Esophagus muscularis mucosa (tissue), 4 donors: ENCODE results near the gene RFX5. TPM values are rescaled to one million over a fixed set of nuclear protein-coding genes. Genes with fewer than 3 reads are reported as not detected.

Experiments used
- DNase-seq: peaks from one replicate; pipeline ENCODE4 v3.0.0-alpha.2; 2017; ENCODE audit errors: extremely low spot score
- H3K27ac ChIP-seq, 4 donors: fragments of 200-600 bp; sonication (generic); replicated peaks in 1 of 4; 1 replicate in 3 of 4; 2 replicates in 1 of 4; pipeline ENCODE4 v1.5.1; 2016 to 2019; ENCODE audit warnings: mild to moderate bottlenecking in 1 of 4
- H3K27me3 ChIP-seq, 4 donors: fragments of 200-600 bp; sonication (generic); one replicate each; pipeline versions ENCODE4 v1.5.1 to v1.6.0; 2016 to 2019
- H3K36me3 ChIP-seq, 4 donors: fragments of 200-600 bp; sonication (generic); one replicate each; pipeline ENCODE4 v1.5.1; 2016 to 2019
- H3K4me1 ChIP-seq, 4 donors: fragments of 200-600 bp; sonication (generic); one replicate each; pipeline ENCODE4 v1.5.1; 2016 to 2019
- H3K4me3 ChIP-seq, 4 donors: fragments of 200-600 bp; sonication (generic); 1 replicate in 2 of 4; 2 replicates in 2 of 4; pipeline ENCODE4 v1.5.1; 2016 to 2019; ENCODE audit warnings: mild to moderate bottlenecking in 4 of 4, moderate library complexity in 1 of 4
- H3K9me3 ChIP-seq, 4 donors: fragments of 200-600 bp; sonication (generic); 1 replicate in 3 of 4; 2 replicates in 1 of 4; pipeline ENCODE4 v1.5.1; 2016 to 2019
- EP300 ChIP-seq: sonication (generic); formaldehyde crosslinking; IDR thresholded peaks from one replicate; pipeline ENCODE4 v1.6.1; 2017; ENCODE audit warnings: antibody characterized with exemption
- POLR2A ChIP-seq: fragments of 450-650 bp; IDR thresholded peaks from one replicate; pipeline ENCODE4 v1.6.1; 2017; ENCODE audit warnings: antibody characterized with exemption, moderate library complexity, mild to moderate bottlenecking, low read depth
- POLR2AphosphoS5 ChIP-seq, 2 donors: sonication (generic); formaldehyde crosslinking; IDR thresholded peaks; one replicate each; pipeline ENCODE4 v1.6.1; 2017; ENCODE audit warnings: antibody characterized with exemption in 2 of 2
- WGBS: methylation state at CpG from one replicate; pipeline ENCODE4 v1.1.5; 2018; 5-methylcytosine and 5-hydroxymethylcytosine counted together
- intact Hi-C: fragments of 100-400 bp; cut with DNase I; formaldehyde crosslinking; loops from one replicate; pipeline ENCODE4 v1.15.1; 2023
- total RNA-seq, 4 donors: library from RNA; depleted of rRNA; stranded (reverse); fragments of >200 nt; gene quantifications; one replicate each; pipeline versions ENCODE4 v1.1.0 to v1.2.1, GENCODE V29; 2016
- TF ChIP-seq, protein P1 (sequence below), 3 experiments: fragments of 200-600 bp in 2 of 3; fragments of 450-650 bp in 1 of 3; sonication (generic) in 2 of 3; IDR thresholded peaks; one replicate each; pipeline ENCODE4 v1.5.1; 2017 to 2019; ENCODE audit warnings: antibody characterized with exemption in 3 of 3, mild to moderate bottlenecking in 2 of 3, moderate library complexity in 1 of 3

RFX5 gene
- total RNA-seq, 4 donors from 2014 or later = 40.3 to 50.3 (median 45.0) TPM

- Histone ChIP-seq H3K4me1 (peaks cover 28 to 76% (median 69%) of the 10 kb centered on the region in 4 donors), H3K36me3 (peaks cover 0 to 49% (median 40%) of the 10 kb centered on the region in 4 donors), H3K4me3 (no peak overlapping the region), H3K9me3 (no peaks in the 10 kb centered on the region), H3K27me3 (no peaks in the 10 kb centered on the region), H3K27ac (no peak overlapping the region)
- WGBS = 97% methylated on average over 4 of the region's 4 CpGs
- no peak for DNase-seq
- intact Hi-C loops = no loop called here
- no peak for TF ChIP-seq EP300
- TF ChIP-seq POLR2A = no peak
- TF ChIP-seq, protein P1, sequence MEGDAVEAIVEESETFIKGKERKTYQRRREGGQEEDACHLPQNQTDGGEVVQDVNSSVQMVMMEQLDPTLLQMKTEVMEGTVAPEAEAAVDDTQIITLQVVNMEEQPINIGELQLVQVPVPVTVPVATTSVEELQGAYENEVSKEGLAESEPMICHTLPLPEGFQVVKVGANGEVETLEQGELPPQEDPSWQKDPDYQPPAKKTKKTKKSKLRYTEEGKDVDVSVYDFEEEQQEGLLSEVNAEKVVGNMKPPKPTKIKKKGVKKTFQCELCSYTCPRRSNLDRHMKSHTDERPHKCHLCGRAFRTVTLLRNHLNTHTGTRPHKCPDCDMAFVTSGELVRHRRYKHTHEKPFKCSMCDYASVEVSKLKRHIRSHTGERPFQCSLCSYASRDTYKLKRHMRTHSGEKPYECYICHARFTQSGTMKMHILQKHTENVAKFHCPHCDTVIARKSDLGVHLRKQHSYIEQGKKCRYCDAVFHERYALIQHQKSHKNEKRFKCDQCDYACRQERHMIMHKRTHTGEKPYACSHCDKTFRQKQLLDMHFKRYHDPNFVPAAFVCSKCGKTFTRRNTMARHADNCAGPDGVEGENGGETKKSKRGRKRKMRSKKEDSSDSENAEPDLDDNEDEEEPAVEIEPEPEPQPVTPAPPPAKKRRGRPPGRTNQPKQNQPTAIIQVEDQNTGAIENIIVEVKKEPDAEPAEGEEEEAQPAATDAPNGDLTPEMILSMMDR (IDR thresholded peaks at IDR 0.05) = no peak
- TF ChIP-seq POLR2AphosphoS5 (IDR thresholded peaks at IDR 0.05) = no peak
These were observed 22.6 kb downstream of the RFX5 start for GRCh38 chr1:151324390-151324930.

DNA sequence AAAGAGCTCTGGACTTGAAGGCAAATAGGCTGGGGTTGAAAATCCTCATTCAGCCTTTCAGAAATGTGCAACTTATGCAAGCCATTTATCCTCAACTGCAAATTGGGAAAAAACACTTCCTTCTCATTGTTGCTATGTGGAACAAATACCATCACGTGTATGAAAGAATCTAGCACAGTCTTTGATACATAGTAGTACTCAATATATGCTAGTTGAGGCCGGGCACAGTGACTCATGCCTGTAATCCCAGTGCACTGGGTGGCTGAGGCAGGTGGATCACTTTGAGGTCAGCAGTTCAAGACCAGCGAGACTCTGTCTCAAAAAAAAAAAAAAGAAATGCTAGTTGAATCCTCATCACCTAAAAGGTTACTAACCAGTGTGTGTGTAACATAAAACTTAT, 28.1 kb downstream of the RFX5 start:
- TF ChIP-seq POLR2AphosphoS5 (IDR thresholded peaks at IDR 0.05) = no peak
- TF ChIP-seq POLR2A = no peak
- TF ChIP-seq, protein P1 (IDR thresholded peaks at IDR 0.05) = no peak
- no peak overlapping the region for H3K4me3 ChIP-seq
- peaks cover 18 to 66% (median 52%) of the 10 kb centered on the region in 4 donors for H3K4me1 ChIP-seq
- no peaks in the 10 kb centered on the region for H3K27me3 ChIP-seq
- H3K27ac ChIP-seq = no peak overlapping the region
- H3K9me3 ChIP-seq = no peaks in the 10 kb centered on the region
- intact Hi-C loops = no loop called here
- WGBS = 54% methylated on average over 3 of the region's 3 CpGs
- H3K36me3 ChIP-seq = peaks cover 16 to 93% (median 65%) of the 10 kb centered on the region in 4 donors
- no peak for DNase-seq

DNA sequence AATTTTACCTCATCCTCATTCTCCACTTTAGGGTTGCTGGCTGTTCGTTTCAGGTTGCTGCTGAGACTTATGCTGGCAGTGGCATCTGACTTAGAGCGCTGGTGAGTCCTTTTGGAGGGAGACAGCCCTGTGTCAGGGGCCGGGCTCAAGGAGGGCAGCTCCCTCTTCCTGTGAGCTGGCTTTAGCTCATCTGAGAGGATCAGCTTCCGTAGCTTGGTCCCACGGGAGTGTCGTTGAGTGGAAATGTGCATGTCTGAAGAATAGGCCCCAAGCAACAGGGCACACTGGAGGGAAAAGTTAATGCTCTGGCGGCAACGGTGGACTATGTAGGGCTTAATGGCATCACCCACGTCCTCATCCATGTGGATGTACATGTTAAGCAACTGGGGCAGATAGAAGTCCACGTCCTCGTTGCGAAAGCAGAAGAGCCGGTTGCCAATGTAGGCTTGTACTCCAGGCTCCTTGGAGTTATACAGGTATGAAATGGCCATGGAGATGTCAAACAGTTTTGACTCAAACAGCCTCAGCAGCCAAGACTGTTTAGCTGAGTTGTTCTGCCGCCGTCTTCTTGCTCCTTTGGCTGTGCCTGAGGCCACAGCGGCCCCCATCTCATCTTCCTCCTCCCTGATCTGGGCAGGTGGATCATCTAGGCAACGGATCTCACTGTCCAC, 31.4 kb downstream of the RFX5 start:
- Histone ChIP-seq H3K4me3 (no peak overlapping the region), H3K36me3 (peaks cover 16 to 80% (median 57%) of the 10 kb centered on the region in 4 donors), H3K27ac (no peak overlapping the region), H3K4me1 (peaks cover 48 to 72% (median 64%) of the 10 kb centered on the region in 4 donors), H3K27me3 (no peaks in the 10 kb centered on the region), H3K9me3 (no peaks in the 10 kb centered on the region)
- TF ChIP-seq, protein P1 (IDR thresholded peaks at IDR 0.05) = no peak
- TF ChIP-seq POLR2AphosphoS5 (IDR thresholded peaks at IDR 0.05) (no peak), POLR2A (no peak), EP300 (no peak)
- no peak for DNase-seq
- 88% methylated on average over 15 of the region's 17 CpGs for WGBS
- intact Hi-C loops = no loop called here

DNA sequence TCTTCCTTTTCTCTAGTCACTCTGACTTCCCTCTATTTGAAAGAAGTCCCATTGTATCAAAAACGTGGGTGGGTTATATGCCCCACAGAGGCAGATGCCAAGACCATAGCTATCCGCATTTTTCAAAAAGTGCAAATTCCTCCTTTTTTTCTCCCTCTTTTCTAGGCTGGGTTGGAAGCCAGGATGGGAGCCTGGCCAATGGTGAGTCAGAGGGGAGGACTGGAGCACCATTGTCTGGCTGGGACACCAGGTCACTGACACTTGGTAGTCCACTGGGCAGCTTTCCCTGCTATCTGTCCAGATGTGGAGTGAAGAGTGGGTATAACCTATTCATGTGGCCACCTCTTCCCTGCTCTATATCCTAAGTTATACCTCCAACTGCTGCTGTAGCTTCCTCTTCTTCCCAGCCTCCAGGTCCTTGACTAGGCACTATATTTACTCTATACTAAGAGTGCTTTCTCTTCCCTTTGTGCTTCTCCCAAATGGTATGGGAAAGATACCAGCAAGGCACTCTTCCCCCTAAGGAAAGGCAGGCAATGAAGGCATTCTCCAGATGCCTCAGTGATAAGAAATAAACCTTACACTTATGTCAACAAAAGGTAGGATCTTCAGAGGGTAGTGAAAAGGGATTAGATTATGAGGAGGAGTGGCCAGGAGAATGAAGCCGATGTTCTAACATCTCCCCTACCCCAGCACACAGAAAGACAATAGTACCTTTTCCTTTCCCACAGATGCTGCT, 32.7 kb downstream of the RFX5 start:
- peaks cover 62 to 72% (median 64%) of the 10 kb centered on the region in 4 donors for H3K4me1 ChIP-seq
- no peaks in the 10 kb centered on the region for H3K27me3 ChIP-seq
- intact Hi-C loops = no loop called here
- TF ChIP-seq POLR2A = no peak
- peak in 1 of 2 donors; percentile 52 for TF ChIP-seq POLR2AphosphoS5 (IDR thresholded peaks at IDR 0.05)
- WGBS = 51% methylated on average over 3 of the region's 3 CpGs
- DNase-seq = peak; percentile 93
- H3K4me3 ChIP-seq = no peak overlapping the region
- no peaks in the 10 kb centered on the region for H3K9me3 ChIP-seq
- H3K27ac ChIP-seq = peak overlapping the region; percentile 72 to 85 (median 82)
- peaks cover 16 to 74% (median 53%) of the 10 kb centered on the region in 4 donors for H3K36me3 ChIP-seq

GRCh38 chr1:151313501-151313900, 33.6 kb downstream of the RFX5 start:
- H3K4me1 ChIP-seq = peaks cover 65 to 74% (median 68%) of the 10 kb centered on the region in 4 donors
- no peak for TF ChIP-seq POLR2A
- peak in 1 of 2 donors; percentile 38 for TF ChIP-seq POLR2AphosphoS5 (IDR thresholded peaks at IDR 0.05)
- peaks cover 16 to 74% (median 55%) of the 10 kb centered on the region in 4 donors for H3K36me3 ChIP-seq
- H3K4me3 ChIP-seq = no peak overlapping the region
- DNase-seq = no peak
- no peaks in the 10 kb centered on the region for H3K9me3 ChIP-seq
- no peaks in the 10 kb centered on the region for H3K27me3 ChIP-seq
- intact Hi-C loops = no loop called here
- peak overlapping the region; percentile 72 to 85 (median 82) for H3K27ac ChIP-seq
- WGBS = 56% methylated on average over 2 of the region's 2 CpGs
